ENCODE measurements around the gene QKI.

DNA sequence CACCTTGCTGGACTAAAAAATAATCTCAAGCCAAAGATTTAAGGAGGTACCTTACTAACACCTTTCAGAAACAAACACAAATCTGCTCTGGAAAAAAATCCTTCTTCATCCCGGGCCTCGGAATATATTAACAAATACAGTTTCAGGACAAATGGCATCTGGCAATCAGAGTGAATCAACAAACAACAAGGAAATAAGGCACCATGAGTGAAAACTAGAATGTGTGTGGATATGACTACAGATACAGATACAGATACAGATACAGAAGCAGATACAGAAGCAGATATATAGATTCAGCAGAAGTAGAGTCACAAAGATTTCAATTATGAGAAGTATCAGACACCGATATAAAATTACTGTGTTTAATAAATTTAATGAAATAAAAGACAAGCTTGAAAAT lies 178.4 kb downstream of the QKI start:
- TF ChIP-seq, protein P1, sequence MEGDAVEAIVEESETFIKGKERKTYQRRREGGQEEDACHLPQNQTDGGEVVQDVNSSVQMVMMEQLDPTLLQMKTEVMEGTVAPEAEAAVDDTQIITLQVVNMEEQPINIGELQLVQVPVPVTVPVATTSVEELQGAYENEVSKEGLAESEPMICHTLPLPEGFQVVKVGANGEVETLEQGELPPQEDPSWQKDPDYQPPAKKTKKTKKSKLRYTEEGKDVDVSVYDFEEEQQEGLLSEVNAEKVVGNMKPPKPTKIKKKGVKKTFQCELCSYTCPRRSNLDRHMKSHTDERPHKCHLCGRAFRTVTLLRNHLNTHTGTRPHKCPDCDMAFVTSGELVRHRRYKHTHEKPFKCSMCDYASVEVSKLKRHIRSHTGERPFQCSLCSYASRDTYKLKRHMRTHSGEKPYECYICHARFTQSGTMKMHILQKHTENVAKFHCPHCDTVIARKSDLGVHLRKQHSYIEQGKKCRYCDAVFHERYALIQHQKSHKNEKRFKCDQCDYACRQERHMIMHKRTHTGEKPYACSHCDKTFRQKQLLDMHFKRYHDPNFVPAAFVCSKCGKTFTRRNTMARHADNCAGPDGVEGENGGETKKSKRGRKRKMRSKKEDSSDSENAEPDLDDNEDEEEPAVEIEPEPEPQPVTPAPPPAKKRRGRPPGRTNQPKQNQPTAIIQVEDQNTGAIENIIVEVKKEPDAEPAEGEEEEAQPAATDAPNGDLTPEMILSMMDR (IDR thresholded peaks at IDR 0.05) = no peak
- no peak for TF ChIP-seq POLR2A (IDR thresholded peaks at IDR 0.05)
